ENCODE data around the gene EPC1. TPM values are rescaled to one million over a fixed set of nuclear protein-coding genes. Genes with fewer than 3 reads are reported as not detected.
"Not testable (repeated sequence)": the region's sequence is repeated elsewhere in the genome, so short reads cannot be mapped to it uniquely, and the experiment has no call there.

EPC1 gene
- total and polyA plus RNA-seq, 4 donors = 44.5 to 71.5 (median 51.0) TPM

DNA sequence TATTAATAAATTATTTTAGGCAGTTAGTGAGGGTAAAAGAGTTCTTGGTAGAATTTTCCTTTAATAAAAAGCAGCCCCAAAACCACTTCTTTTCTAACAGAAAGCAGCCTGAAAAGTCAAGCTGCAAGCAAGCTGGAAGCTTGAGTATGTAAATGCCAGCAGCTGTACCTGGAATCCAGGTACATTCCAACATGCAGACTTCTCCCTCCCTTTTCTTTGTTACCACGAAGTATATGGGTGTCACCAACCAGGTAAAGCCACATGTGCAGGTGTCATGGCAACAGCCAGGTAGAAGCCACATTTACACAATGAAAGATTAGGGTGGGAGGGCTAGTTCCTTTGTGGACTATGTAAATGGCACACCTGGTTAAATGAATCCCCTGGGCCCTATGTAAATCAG lies 114.6 kb downstream of the EPC1 start:
- H3K27me3 ChIP-seq (ENCODE audit: control insufficient read depth, insufficient read depth, low read length) = no peaks in the 10 kb centered on the region
- no peaks in the 10 kb centered on the region for H3K36me3 ChIP-seq (ENCODE audit: control insufficient read depth, insufficient read depth, low read length)
- no peak overlapping the region for H3K4me3 ChIP-seq (ENCODE audit: low read depth, low read length)
- H3K27ac ChIP-seq (ENCODE audit: low read depth, low read length) = no peak overlapping the region
- no peaks in the 10 kb centered on the region for H3K4me1 ChIP-seq (ENCODE audit: control insufficient read depth, insufficient read depth, low read length)
- WGBS (ENCODE audit: insufficient coverage) = no CpG with 5 or more reads among the region's 1 CpG
- no peak for DNase-seq (ENCODE audit: low read depth in 4 of 6, low spot score in 6 of 6)
- no peaks in the 10 kb centered on the region for H3K9me3 ChIP-seq (ENCODE audit: control insufficient read depth, insufficient read depth, low read length)

- not testable (repeated sequence) for H3K4me3 ChIP-seq (ENCODE audit: low read depth, low read length); H3K9me3 ChIP-seq (ENCODE audit: control insufficient read depth, insufficient read depth, low read length); H3K4me1 ChIP-seq (ENCODE audit: control insufficient read depth, insufficient read depth, low read length); H3K27me3 ChIP-seq (ENCODE audit: control insufficient read depth, insufficient read depth, low read length); DNase-seq (ENCODE audit: low read depth in 4 of 6, low spot score in 6 of 6); H3K36me3 ChIP-seq (ENCODE audit: control insufficient read depth, insufficient read depth, low read length); H3K27ac ChIP-seq (ENCODE audit: low read depth, low read length)
- WGBS (ENCODE audit: insufficient coverage) = 100% methylated on average over 1 of the region's 7 CpGs
Observed at GRCh38 chr10:32229788-32230187, 117.2 kb downstream of the EPC1 start.

- Histone ChIP-seq H3K4me1 (ENCODE audit: control insufficient read depth, insufficient read depth, low read length) (no peaks in the 10 kb centered on the region), H3K9me3 (ENCODE audit: control insufficient read depth, insufficient read depth, low read length) (no peaks in the 10 kb centered on the region), H3K27me3 (ENCODE audit: control insufficient read depth, insufficient read depth, low read length) (no peaks in the 10 kb centered on the region), H3K36me3 (ENCODE audit: control insufficient read depth, insufficient read depth, low read length) (no peaks in the 10 kb centered on the region), H3K27ac (ENCODE audit: low read depth, low read length) (no peak overlapping the region), H3K4me3 (ENCODE audit: low read depth, low read length) (no peak overlapping the region)
- DNase-seq (ENCODE audit: low read depth in 4 of 6, low spot score in 6 of 6) = no peak
- 94% methylated on average over 2 of the region's 3 CpGs for WGBS (ENCODE audit: insufficient coverage)
Observed at GRCh38 chr10:32229170-32229569, 117.8 kb downstream of the EPC1 start.

DNA sequence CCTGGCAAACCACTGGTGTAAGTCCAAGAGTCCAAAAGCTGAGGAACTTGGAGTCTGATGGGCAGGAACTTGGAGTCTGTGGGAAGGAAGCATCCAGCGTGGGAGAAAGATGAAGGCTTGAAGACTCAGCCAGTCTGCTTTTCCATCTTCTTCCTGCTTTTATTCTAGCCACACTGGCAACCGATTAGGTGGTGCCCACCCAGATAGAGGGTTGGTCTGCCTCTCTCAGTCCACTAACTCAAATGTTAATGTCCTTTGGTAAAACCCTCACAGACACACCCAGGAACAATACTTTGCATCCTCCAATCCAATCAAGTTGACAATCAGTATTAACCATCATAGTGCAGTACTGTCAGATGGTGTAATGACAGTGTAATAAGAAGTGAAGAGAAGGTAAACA lies 119.2 kb downstream of the EPC1 start:
- H3K27ac ChIP-seq (ENCODE audit: low read depth, low read length) = no peak overlapping the region
- H3K36me3 ChIP-seq (ENCODE audit: control insufficient read depth, insufficient read depth, low read length) = no peaks in the 10 kb centered on the region
- WGBS (ENCODE audit: insufficient coverage) = 50% methylated on average over 2 of the region's 2 CpGs

GRCh38 chr10:32226624-32227023 lies 120.3 kb downstream of the EPC1 start:
- no peak overlapping the region for H3K27ac ChIP-seq (ENCODE audit: low read depth, low read length)
- no peaks in the 10 kb centered on the region for H3K9me3 ChIP-seq (ENCODE audit: control insufficient read depth, insufficient read depth, low read length)
- DNase-seq (ENCODE audit: low read depth in 4 of 6, low spot score in 6 of 6) = no peak
- WGBS (ENCODE audit: insufficient coverage) = 100% methylated on average over 1 of the region's 1 CpG
- no peak overlapping the region for H3K4me3 ChIP-seq (ENCODE audit: low read depth, low read length)
- H3K27me3 ChIP-seq (ENCODE audit: control insufficient read depth, insufficient read depth, low read length) = no peaks in the 10 kb centered on the region
- H3K36me3 ChIP-seq (ENCODE audit: control insufficient read depth, insufficient read depth, low read length) = no peaks in the 10 kb centered on the region
- no peaks in the 10 kb centered on the region for H3K4me1 ChIP-seq (ENCODE audit: control insufficient read depth, insufficient read depth, low read length)

More for the DNA sequence above, 119.2 kb downstream of the EPC1 start:
- Histone ChIP-seq H3K4me3 (ENCODE audit: low read depth, low read length) (no peak overlapping the region), H3K27me3 (ENCODE audit: control insufficient read depth, insufficient read depth, low read length) (no peaks in the 10 kb centered on the region), H3K9me3 (ENCODE audit: control insufficient read depth, insufficient read depth, low read length) (no peaks in the 10 kb centered on the region), H3K4me1 (ENCODE audit: control insufficient read depth, insufficient read depth, low read length) (no peaks in the 10 kb centered on the region)
- no peak for DNase-seq (ENCODE audit: low read depth in 4 of 6, low spot score in 6 of 6)

DNA sequence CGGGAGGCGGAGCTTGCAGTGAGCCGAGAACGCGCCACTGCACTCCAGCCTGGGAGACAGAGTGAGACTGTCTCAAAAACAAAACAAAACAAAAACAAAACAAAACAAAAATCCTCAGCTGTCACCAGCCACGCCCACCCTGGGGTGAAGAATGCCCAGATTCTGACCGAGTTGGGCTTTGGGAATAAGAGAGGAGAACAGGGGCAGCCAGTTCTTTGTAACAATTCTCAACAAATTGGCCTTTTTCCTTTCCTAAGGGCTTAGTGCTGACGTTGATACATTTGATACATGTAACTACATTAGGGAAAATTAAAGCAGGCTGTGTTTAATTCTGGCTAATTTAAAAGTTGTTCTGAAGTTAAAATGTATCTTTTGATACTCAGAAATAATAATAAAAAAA lies 121.0 kb downstream of the EPC1 start:
- Histone ChIP-seq H3K27me3 (ENCODE audit: control insufficient read depth, insufficient read depth, low read length) (no peaks in the 10 kb centered on the region), H3K4me1 (ENCODE audit: control insufficient read depth, insufficient read depth, low read length) (no peaks in the 10 kb centered on the region), H3K4me3 (ENCODE audit: low read depth, low read length) (no peak overlapping the region), H3K36me3 (ENCODE audit: control insufficient read depth, insufficient read depth, low read length) (no peaks in the 10 kb centered on the region), H3K27ac (ENCODE audit: low read depth, low read length) (no peak overlapping the region), H3K9me3 (ENCODE audit: control insufficient read depth, insufficient read depth, low read length) (no peaks in the 10 kb centered on the region)
- WGBS (ENCODE audit: insufficient coverage) = no CpG with 5 or more reads among the region's 8 CpGs
- DNase-seq (ENCODE audit: low read depth in 4 of 6, low spot score in 6 of 6) = no peak

DNA sequence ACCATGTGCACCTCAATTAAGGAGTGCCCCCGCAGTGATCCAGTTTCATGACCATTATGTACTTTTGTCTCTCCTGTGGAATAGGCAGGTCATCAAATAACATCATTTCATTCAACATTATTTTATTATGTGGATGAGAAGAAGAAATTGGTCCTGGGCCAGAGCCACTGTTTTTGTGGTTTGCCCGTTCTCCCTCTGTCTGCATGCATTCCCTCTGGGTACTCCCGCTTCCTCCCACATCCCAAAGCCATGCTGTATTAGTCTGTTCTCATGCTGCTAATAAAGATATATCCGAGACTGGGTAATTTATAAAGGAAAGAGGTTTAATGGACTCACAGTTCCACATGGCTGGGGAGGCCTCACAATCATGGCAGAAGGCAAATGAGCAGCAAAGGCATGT lies 124.6 kb downstream of the EPC1 start:
- not testable (repeated sequence) for H3K27ac ChIP-seq (ENCODE audit: low read depth, low read length); H3K9me3 ChIP-seq (ENCODE audit: control insufficient read depth, insufficient read depth, low read length); H3K4me3 ChIP-seq (ENCODE audit: low read depth, low read length); H3K36me3 ChIP-seq (ENCODE audit: control insufficient read depth, insufficient read depth, low read length); DNase-seq (ENCODE audit: low read depth in 4 of 6, low spot score in 6 of 6); H3K27me3 ChIP-seq (ENCODE audit: control insufficient read depth, insufficient read depth, low read length); H3K4me1 ChIP-seq (ENCODE audit: control insufficient read depth, insufficient read depth, low read length)
- whole genome bisulfite sequencing (ENCODE audit: insufficient coverage) = no CpG with 5 or more reads among the region's 4 CpGs

GRCh38 chr10:32219156-32219555 lies 127.8 kb downstream of the EPC1 start:
- not testable (repeated sequence) for H3K36me3 ChIP-seq (ENCODE audit: control insufficient read depth, insufficient read depth, low read length); H3K27me3 ChIP-seq (ENCODE audit: control insufficient read depth, insufficient read depth, low read length); H3K9me3 ChIP-seq (ENCODE audit: control insufficient read depth, insufficient read depth, low read length); DNase-seq (ENCODE audit: low read depth in 4 of 6, low spot score in 6 of 6); H3K4me3 ChIP-seq (ENCODE audit: low read depth, low read length); H3K4me1 ChIP-seq (ENCODE audit: control insufficient read depth, insufficient read depth, low read length); H3K27ac ChIP-seq (ENCODE audit: low read depth, low read length)
- WGBS (ENCODE audit: insufficient coverage) = 93% methylated on average over 3 of the region's 6 CpGs

- H3K9me3 ChIP-seq (ENCODE audit: control insufficient read depth, insufficient read depth, low read length); H3K36me3 ChIP-seq (ENCODE audit: control insufficient read depth, insufficient read depth, low read length); DNase-seq (ENCODE audit: low read depth in 4 of 6, low spot score in 6 of 6); H3K27ac ChIP-seq (ENCODE audit: low read depth, low read length); H3K4me1 ChIP-seq (ENCODE audit: control insufficient read depth, insufficient read depth, low read length); H3K27me3 ChIP-seq (ENCODE audit: control insufficient read depth, insufficient read depth, low read length); H3K4me3 ChIP-seq (ENCODE audit: low read depth, low read length): not testable (repeated sequence)
- 83% methylated on average over 2 of the region's 5 CpGs for WGBS (ENCODE audit: insufficient coverage)
Observed at GRCh38 chr10:32218206-32219044, 128.5 kb downstream of the EPC1 start.
